Measurements from ENCODE around the gene NPR3.

NPR3 gene

GRCh38 chr5:32711681-32712480 is 760 bp downstream of the NPR3 start:
- no peak for DNase-seq (ENCODE audit: low read depth, low spot score)

- DNase-seq (ENCODE audit: low read depth, low spot score), result no peak
These were observed 1.6 kb downstream of the NPR3 start for GRCh38 chr5:32712481-32713360.

DNA sequence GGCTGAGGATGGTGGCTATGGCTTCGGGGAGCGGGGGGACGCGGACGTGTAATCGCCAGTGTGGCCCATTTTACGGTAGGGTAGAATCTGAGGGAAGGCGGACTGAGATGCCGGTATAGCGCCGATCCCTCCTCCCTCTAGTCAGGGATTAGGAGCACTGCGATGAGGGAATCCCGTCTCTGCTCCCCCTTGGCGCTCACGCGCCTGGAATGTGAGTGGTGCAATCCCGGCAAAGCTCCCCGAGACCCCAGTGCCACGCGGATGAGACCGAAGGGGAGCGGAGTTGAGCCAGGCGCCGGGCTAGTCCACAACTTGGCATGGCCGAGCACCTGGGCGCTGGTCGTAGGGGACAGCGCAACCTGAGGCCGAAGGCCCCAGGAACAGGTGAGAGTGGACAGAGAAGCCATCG is 2.2 kb downstream of the NPR3 start:
- no peak for DNase-seq (ENCODE audit: low read depth, low spot score)

DNA sequence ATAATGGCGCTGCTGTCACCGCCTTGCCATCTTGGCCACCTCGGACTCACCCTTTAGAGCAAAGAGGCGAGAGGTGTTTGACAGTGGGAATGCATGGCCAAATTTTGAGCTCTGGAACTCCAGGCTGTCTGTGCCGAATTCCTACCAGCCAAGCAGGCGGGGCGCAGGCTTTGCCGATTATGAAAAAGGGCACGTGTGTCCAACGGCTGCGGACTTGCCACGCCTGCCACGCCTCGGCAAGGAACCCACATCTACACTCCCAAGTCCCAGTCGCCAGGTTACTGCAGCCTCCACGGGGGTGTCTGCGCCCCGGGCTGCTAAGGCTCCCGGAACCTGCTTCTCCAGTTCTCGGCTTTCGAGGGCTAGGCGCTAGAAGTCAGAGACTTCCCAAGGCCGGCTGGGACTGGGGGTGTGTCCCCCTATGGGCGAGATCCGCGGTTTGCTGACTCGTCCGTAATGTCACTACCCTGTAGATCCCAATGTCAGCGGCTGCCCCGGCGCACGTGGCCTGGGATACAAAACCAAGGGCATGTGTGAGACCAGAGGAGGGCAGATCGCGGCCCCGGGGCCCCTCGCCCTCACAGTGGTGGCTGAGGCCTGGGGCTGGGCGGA is 2.8 kb downstream of the NPR3 start:
- DNase-seq (ENCODE audit: low read depth, low spot score), result no peak

DNA sequence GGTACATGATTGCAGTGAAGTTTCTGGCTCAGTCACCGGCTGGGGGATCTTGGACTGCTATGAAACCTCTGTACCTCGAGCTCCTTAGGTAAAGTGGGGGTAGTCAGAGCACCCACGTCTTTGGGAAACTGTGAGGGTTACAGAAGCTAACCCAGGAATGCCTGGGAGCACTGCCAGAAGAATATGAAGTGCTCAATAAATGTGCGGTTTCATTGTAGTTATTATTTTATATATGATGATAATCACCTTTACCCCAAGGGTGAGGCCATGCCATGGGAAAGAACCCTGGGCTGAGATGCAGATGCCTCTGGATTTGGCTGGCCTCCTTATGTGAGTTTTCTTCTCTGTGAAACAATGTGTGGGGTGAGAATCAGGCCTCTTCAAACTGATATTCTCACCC is 3.7 kb downstream of the NPR3 start:
- no peak for DNase-seq (ENCODE audit: low read depth, low spot score)

DNA sequence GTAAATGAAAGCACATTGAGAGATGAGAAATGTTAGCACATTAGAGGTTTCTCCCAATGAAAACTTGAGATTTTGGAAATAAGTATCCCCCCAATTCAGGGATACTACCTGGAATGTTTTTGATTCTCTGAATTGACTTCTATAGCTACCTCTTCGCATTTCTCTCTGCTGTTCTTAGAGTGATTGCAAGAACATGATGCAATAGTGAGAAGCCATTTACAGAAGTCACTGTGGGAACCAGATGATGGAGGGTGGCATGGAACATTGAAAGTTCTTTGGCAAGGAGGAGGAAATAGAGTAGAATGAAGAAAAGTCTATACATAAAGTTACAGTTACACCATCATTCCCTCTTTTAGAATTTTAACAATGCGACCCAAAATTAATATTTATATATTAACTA is 9.2 kb downstream of the NPR3 start:
- DNase-seq (ENCODE audit: low read depth, low spot score), result no peak

GRCh38 chr5:32721626-32722025 is 10.5 kb downstream of the NPR3 start:
- no peak for DNase-seq (ENCODE audit: low read depth, low spot score)

- DNase-seq (ENCODE audit: low read depth, low spot score), result no peak
These were observed 11.8 kb downstream of the NPR3 start for GRCh38 chr5:32722957-32723356.

DNA sequence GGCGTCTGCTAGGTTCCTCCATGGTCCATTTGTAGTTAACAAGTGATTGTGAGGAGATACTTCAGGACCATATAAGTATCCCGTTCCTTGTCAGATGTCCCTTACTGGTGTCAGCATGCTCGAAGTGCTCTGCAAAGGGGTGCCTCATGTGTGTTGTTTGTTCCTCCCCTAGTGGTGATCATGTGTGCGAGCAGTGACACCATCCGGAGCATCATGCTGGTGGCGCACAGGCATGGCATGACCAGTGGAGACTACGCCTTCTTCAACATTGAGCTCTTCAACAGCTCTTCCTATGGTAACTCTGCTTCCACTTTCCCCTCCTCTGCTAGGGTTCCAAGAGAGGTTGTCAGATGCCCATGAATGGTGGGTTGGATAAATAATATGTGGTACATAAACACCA is 13.4 kb downstream of the NPR3 start:
- DNase-seq (ENCODE audit: low read depth, low spot score), result no peak

- no peak for DNase-seq (ENCODE audit: low read depth, low spot score)
These were observed 15.0 kb downstream of the NPR3 start for GRCh38 chr5:32726086-32726557.

GRCh38 chr5:32729651-32730050 is 18.5 kb downstream of the NPR3 start:
- DNase-seq (ENCODE audit: low read depth, low spot score), result no peak

DNA sequence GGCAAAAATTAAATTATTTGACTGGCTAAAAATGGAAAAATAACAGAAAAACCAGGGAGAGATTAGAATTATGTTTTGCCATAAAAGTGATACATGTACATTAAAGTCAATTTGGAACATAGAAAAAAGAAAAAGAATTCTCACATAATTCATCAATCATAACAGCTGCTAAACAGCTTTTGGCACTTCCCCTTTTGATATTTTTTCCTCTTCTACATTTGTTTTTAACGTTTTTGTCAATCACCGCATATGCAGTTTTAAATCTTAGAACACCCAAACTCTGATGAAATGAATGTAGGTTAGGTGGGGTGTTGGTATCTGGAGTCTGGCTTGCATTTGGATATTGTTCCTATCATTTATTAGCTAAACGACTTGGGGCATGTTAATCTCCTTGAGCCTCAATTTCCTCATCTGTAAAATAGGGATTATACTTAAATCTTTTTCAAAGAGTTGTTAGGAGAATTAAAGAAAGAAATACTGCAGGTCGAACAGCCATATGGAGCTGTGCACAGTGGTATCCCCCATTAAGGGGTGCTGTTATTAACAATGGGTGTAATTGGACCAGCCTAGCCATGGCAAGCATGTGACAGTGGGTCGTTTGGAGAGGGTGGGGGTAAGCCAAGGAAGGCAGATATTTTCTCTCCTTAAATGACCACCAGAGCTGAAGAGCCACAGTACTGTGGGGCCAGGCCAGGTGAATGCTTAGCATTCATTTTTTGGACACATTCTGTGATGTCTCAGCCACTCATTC is 22.6 kb downstream of the NPR3 start:
- DNase-seq (ENCODE audit: low read depth, low spot score), result no peak

DNA sequence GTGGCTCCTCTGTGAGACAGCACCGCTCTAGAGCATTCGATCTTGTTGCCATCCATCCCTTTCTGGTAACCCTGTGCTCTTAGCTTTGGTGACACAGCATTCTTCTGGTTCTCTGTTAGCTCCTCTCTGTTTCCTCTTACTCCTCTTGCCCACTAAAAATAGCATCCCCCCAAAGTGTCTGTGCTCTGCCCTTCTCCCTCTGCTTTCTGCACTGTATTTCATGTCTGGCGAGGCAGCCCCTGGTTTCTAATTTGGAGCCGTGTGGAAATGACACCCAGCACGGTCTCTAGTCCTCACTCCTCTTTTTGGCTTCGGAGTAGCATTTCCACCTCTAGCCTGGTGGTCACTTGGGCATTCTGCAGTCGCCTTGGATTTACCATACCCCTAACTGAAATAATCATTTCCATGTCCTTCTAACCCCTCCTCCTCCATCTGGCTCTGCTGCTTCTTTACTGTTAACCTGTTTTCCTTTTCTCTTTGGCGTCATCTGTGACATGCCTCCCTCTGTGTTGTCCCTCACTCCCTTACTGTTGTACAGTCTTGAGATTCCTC is 23.8 kb downstream of the NPR3 start:
- DNase-seq (ENCODE audit: low read depth, low spot score), result no peak

GRCh38 chr5:32735512-32735911 is 24.4 kb downstream of the NPR3 start:
- no peak for DNase-seq (ENCODE audit: low read depth, low spot score)

DNA sequence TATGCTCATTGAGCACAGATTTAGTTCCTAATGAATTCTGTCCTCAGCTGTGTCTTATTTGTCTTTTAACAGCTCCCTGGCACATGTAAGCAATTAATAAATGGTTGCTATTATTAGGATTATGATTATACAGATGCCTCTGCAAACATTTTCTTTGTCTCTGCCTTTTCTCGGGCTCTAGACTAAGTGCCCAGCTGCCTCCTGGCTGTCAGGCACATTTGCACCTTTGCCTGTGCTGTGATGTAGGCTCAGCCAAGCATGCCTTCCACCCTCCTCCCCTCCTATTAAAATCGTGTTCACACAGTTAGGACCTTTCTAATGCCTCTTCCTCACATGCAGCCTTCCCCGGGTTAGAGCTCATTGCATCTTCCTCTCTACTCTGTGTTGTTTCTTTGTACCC is 25.7 kb downstream of the NPR3 start:
- DNase-seq (ENCODE audit: low read depth, low spot score), result no peak

DNA sequence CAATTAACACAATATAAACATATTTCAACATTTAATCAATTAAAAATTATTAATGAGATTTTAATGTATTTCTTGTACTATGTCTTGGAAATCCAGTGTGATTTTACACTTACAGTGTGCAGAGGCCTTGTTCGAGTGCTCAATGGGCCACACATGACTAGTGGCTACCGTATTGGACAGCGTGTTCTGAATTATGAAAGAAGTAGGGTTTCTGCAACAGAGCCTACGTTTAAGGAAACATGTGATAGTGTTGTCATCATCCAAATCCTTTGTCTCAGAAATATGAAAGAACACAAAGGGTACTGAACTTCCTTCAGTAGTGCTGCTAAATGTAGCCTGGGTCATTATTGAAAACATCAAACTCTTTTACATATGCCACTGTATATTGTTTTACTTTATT is 29.5 kb downstream of the NPR3 start:
- DNase-seq (ENCODE audit: low read depth, low spot score), result no peak

DNA sequence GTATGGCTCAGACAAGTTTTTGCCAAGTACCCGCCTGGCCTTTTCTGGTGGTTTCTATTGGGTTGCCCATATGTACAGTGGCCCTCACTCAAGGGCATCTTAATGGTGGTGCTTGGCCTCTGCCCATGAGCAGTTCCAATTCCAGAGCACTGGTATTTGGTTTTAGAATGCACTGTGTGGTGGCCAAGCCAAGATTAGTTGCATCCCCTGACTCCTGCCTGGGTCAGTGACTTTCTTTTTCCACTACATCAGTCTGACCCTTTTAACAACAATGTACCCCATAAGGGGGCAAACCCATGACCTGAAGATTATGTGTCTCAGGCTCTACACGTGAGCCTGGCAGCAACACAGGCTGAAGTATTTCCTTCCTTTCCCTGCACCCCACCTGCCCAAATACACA is 34.2 kb downstream of the NPR3 start:
- DNase-seq (ENCODE audit: low read depth, low spot score), result no peak

DNA sequence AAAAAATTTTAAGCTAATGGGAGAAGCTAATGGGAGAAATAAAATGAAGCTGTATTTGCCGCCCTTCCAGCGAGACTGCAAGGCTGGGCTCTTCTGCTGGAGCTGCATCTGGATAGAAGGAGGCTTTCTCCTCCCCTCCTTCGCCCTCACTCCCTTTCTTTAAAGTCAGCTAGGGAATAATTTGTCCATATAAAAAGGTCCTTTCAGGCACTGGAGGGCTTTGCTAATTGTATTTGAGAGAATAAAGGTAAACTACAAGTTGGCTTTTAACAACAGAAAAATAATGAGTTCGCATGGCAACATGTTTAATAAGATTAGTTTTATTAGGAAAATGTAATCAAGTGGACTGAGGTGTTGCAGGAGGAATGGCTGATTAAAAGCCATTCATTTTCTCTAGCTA is 41.3 kb downstream of the NPR3 start:
- no peak for DNase-seq (ENCODE audit: low read depth, low spot score)

GRCh38 chr5:32753051-32753450 is 41.9 kb downstream of the NPR3 start:
- DNase-seq (ENCODE audit: low read depth, low spot score), result no peak

DNA sequence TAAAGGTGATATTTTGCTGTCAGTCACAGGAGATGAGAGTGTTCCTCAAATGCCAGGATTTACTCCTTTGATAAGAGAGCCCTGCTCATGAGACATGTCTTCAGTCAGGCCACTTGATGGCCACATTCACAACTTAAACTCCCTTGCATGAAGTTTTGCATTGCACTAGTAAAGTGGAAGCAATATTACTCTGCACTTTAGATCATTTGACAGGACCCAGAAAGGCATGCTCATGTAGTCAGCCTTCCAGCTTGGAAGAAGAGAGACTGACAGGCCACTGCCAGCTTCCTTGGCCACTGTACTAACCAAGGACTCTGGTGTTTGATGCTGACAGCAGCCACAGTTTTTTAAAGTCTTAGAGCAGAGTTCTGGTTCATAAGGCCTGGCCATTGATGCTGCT is 42.6 kb downstream of the NPR3 start:
- no peak for DNase-seq (ENCODE audit: low read depth, low spot score)

DNA sequence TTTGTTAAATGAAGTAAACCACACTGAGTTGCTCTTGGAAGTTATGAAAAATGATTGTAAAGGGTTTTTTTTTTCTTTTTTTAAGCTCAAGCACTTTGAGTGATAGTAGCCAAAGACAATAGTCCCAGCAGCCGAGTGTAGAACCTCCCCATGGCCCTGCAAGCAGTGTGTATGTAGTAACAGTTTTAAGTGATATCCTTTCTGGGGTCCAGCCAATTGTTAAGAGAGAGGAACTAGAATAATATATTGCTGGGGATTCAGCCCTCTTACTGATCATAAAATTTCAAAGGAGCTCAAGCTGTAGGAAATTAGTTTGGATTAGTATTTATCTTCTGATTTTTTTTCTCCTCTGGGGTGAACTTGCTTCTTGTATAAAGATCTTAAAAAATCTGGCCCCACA is 43.2 kb downstream of the NPR3 start:
- no peak for DNase-seq (ENCODE audit: low read depth, low spot score)

Measured in activated CD4-positive, CD25-positive, alpha-beta regulatory T cell treated with anti-CD3 and anti-CD28 coated beads, Interleukin-2, amount 50 U/mL, for 16 hours (primary cell).